D721Med (cell line): ENCODE results near the gene KIAA1614.

Source experiments
- DNase-seq: peaks from one replicate; pipeline ENCODE4 v3.0.0; 2011; ENCODE audit warnings: low spot score; ENCODE audit not compliant: insufficient read length
- FAIRE-seq: peaks from 2 replicates; lab custom pipeline; 2011; peaks lifted over from hg19 to GRCh38; lab: Jason Lieb, UNC
- TF ChIP-seq, protein P1 (sequence below): IDR thresholded peaks from 2 replicates; pipeline ENCODE4 v1.5.1; 2012; ENCODE audit warnings: mild to moderate bottlenecking, control low read depth; ENCODE audit not compliant: insufficient read depth; ENCODE audit errors: missing control alignments

KIAA1614 gene

DNA sequence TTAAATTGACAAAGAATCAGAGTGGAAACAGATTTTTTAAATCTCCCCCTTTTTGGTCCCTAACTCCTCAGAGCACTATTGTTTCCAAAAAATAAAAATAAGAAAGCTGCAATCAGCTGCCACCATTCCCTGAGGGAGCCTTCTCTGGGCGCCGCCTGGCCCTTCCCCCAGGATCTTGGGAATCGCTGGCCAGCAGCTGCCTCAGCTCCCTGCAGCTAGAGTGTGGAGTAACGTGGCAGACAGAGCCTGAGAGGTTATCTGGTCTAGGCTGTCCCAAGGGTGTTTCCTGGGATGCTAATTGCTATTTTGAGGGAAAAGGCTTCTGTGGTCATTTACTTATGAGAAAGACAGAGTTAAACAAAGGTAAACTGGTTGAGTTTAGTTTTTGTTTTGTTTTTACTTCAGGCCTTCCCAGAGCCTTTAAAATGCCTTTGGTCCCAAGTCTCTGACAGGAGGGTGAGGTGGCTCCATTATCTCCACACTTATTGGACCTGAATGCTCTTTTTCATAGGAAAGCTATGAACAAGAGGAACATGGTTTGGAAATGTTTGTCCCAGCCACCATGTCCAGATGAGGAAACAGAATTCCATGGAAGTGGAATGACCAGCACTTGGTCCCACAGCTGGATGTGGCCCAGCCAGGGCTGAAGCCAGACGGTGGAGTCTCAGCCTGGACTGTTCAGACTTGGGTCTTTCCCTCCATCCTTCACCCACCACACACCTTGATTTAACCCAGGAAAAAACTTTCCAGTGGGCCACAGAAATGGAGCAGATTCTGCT is 14.1 kb upstream of the KIAA1614 start:
- FAIRE-seq (no peak), DNase-seq (no peak)
- TF ChIP-seq, protein P1, sequence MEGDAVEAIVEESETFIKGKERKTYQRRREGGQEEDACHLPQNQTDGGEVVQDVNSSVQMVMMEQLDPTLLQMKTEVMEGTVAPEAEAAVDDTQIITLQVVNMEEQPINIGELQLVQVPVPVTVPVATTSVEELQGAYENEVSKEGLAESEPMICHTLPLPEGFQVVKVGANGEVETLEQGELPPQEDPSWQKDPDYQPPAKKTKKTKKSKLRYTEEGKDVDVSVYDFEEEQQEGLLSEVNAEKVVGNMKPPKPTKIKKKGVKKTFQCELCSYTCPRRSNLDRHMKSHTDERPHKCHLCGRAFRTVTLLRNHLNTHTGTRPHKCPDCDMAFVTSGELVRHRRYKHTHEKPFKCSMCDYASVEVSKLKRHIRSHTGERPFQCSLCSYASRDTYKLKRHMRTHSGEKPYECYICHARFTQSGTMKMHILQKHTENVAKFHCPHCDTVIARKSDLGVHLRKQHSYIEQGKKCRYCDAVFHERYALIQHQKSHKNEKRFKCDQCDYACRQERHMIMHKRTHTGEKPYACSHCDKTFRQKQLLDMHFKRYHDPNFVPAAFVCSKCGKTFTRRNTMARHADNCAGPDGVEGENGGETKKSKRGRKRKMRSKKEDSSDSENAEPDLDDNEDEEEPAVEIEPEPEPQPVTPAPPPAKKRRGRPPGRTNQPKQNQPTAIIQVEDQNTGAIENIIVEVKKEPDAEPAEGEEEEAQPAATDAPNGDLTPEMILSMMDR = no peak

DNA sequence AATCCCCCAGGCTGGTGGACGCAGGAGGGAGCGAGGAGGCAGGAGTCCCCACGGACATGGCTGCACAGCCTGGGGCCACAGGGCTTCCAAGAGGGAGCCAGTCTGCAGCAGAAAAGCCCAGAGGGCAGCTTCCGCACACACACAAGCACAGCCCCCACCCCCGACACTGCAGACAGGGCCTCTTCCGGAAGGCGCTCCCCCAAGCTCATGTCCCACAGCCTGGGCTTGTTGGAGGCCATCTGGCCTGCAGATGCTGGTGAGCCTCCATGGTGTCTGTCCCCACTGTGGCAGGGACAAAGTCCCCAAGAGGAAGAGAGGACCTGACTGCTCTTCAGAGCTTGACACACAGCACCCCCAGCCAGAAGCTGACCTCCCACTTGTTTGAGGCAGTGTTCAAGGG is 13.4 kb upstream of the KIAA1614 start:
- TF ChIP-seq, protein P1 = no peak
- FAIRE-seq = no peak
- no peak for DNase-seq

DNA sequence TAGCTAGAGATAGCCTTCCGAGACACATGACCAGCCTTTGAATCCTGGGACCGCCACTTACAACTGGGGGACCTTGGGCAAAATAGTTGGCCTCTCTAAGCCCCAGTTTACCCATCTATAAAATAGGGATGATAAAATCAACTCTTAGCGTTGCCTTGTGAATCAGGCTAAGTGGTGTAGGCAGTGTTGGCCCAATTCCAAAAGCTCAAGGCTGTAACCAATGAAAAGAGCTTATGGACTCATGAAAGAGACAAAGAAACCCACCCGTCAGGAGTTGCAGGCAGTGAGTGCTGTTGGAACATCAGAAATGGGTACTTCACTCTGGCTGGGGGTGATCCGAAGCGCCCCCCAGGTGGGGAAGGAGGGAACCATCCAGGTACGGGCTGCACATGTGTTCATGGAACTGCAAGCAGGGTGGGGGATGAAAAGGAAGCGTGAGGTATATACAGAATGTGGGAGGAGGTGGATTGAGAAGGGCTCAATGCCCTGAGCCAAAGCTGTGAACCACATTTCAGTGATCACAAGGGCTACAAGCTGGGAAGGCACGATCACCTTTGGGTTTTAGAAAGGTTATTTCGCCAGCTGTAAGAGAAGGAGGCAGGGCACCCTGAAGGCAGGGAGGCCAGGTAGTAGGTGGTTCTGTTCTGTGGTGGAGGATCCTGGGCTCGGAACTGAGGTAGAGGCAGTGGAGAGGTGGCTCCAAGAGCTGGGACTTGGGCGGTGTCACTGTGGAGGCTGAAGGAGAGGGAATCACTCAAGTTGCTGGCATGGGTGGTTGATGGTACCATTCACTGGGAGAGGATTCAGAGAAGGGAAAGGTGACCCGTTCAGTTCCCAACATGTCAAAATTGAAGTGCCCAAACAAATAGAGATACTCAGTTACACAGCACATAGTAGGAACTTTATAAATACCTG is 11.4 kb upstream of the KIAA1614 start:
- no peak for DNase-seq
- no peak for FAIRE-seq
- TF ChIP-seq, protein P1 = no peak

DNA sequence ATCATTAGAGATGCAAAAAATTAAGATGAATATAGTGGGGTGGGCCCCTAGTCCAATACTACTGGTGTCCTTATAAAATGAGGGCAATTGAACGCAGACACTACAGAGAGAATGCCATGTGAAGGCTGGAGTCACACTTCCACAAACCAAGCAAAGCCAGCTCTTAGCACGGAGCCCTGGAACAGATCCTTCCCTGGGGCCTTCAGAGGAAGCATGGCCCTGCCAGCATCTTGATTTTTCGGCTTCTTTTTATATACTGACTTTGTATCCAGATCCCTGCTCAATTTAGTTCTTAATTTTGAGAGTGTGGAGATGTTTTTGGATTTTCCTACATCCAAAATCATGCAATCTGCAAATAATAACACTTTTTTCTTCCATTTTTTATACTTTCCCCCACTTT is 10.2 kb upstream of the KIAA1614 start:
- no peak for DNase-seq
- FAIRE-seq = no peak
- TF ChIP-seq, protein P1 = no peak

DNA sequence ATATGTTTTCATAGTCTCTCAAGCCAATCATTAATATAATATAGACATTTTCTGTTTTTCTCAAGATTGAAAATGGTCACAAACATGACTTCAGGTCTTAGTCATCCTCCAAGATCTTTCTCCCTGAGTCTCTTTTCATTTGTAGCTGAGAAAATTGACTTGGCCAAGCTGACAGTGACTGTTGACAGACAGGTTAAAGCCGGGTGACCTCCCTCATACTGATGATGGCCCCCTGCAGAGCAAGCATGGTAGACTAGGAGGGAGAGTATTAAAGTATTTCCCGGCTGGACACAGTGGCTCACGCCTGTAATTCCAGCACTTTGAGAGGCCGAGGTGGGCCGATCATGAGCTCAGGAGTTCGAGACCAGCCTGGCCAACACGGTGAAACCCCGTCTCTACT is 6.8 kb upstream of the KIAA1614 start:
- no peak for DNase-seq
- TF ChIP-seq, protein P1 = no peak
- FAIRE-seq = no peak

DNA sequence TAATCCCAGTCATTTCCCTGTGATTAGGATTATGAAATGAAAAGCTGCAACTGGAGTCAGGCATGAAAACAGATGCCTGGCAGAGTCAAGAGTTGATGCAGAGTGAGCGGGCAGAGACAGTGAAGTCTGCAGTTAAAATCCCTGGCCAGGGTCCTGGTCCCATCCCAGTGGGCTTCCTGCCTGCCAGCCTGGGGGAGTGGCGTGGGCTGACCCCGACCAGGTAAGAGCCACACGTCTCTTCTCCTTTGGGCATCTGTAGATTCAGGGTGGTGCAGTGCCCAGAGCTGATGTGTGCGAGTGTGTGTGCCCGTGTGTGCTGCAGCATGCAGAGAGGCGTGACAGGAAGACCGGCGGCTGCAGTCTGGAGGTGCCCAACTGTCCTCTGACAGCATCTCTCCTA is 6.2 kb upstream of the KIAA1614 start:
- DNase-seq (no peak), FAIRE-seq (no peak)
- TF ChIP-seq, protein P1 = no peak
